Measurements from ENCODE around the gene CCR3. TPM values are rescaled to one million over a fixed set of nuclear protein-coding genes. Genes with fewer than 3 reads are reported as not detected.

The CCR3 gene
- total RNA-seq, 1 donor from 2014 or later: not detected

- no peak for TF ChIP-seq CTCF (IDR thresholded peaks at IDR 0.05; ENCODE audit: unreplicated experiment)
Observed at GRCh38 chr3:46213201-46213600, 29.1 kb upstream of the CCR3 start.

GRCh38 chr3:46214751-46215352 lies 27.4 kb upstream of the CCR3 start:
- Mint-ChIP-seq H3K4me1 (no peaks in the 10 kb centered on the region), H3K9me3 (peaks cover 20% of the 10 kb centered on the region), H3K36me3 (no peaks in the 10 kb centered on the region), H3K4me3 (no peak overlapping the region), H3K27me3 (ENCODE audit: low read depth) (peaks cover 13% of the 10 kb centered on the region), H3K27ac (no peak overlapping the region)
- no peak for DNase-seq (ENCODE audit: low spot score in 2 of 2, unreplicated experiment in 2 of 2)
- TF ChIP-seq CTCF (IDR thresholded peaks at IDR 0.05; ENCODE audit: unreplicated experiment): no peak

More at GRCh38 chr3:46213201-46213600, 29.1 kb upstream of the CCR3 start:
- Mint-ChIP-seq H3K27me3 (ENCODE audit: low read depth) (peaks cover 13% of the 10 kb centered on the region), H3K4me3 (no peak overlapping the region), H3K9me3 (peaks cover 9% of the 10 kb centered on the region), H3K27ac (no peak overlapping the region), H3K36me3 (no peaks in the 10 kb centered on the region), H3K4me1 (no peaks in the 10 kb centered on the region)
- no peak for DNase-seq (ENCODE audit: low spot score in 2 of 2, unreplicated experiment in 2 of 2)

DNA sequence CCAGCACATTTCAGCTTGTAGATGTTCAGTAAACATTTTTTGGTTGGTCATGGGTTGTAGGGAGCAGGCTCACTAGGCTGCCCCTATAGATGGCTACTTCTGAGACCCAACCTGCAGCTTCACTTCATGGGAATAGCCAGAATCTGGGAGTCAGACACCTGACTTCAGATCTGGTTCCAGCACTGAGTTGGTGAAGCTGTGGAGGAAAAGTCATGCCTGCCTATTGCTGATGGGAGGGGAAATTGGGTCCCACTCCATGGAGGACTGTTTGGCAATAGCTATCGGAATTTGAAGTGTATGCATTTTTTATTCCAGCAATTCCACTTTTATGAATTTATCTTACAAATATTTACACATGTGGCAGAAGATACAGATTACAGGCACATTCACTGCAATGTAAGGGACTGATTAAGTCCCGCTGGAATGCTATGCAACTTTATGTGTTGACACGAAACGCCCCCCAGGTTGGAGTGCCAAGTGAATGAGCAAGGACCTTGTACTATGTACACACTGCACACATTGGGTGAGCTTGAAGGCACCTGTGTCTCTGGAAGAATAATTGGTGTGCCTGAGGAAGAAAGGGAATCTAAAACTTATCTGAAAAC lies 26.3 kb upstream of the CCR3 start:
- H3K27ac Mint-ChIP-seq: no peak overlapping the region
- peaks cover 22% of the 10 kb centered on the region for H3K9me3 Mint-ChIP-seq
- no peak for TF ChIP-seq CTCF (IDR thresholded peaks at IDR 0.05; ENCODE audit: unreplicated experiment)
- H3K4me3 Mint-ChIP-seq: no peak overlapping the region
- no peak for DNase-seq (ENCODE audit: low spot score in 2 of 2, unreplicated experiment in 2 of 2)
- peaks cover 15% of the 10 kb centered on the region for H3K27me3 Mint-ChIP-seq (ENCODE audit: low read depth)
- no peaks in the 10 kb centered on the region for H3K4me1 Mint-ChIP-seq
- no peaks in the 10 kb centered on the region for H3K36me3 Mint-ChIP-seq

DNA sequence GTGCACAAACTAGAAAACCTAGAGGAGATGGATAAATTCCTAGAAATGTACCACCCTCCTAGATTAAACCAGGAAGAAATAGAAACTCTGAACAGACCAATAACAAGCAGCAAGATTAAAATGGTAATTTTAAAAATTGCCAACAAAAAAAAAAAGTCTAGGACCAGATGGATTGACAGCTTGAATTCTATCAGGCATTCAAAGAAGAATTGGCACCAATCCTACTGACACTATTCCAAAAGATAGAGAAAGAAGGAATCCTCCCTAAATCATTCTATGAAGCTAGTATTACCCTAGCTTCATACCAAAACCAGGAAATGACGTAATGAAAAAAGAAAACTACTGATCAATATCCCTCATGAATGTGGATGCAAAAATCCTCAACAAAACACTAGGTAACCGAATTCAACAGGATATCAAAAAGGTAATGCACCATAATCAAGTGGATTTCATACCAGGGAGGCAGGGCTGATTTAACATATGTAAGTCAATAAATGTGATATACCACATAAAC lies 24.0 kb upstream of the CCR3 start:
- Mint-ChIP-seq H3K4me3 (no peak overlapping the region), H3K27me3 (ENCODE audit: low read depth) (peaks cover 26% of the 10 kb centered on the region), H3K4me1 (no peaks in the 10 kb centered on the region), H3K9me3 (peaks cover 22% of the 10 kb centered on the region), H3K27ac (no peak overlapping the region), H3K36me3 (no peaks in the 10 kb centered on the region)
- no peak for DNase-seq (ENCODE audit: low spot score in 2 of 2, unreplicated experiment in 2 of 2)
- TF ChIP-seq CTCF (IDR thresholded peaks at IDR 0.05; ENCODE audit: unreplicated experiment): no peak

- H3K9me3 Mint-ChIP-seq: peaks cover 31% of the 10 kb centered on the region
- no peak for TF ChIP-seq CTCF (IDR thresholded peaks at IDR 0.05; ENCODE audit: unreplicated experiment)
Observed at GRCh38 chr3:46221391-46221790, 20.9 kb upstream of the CCR3 start.

More at GRCh38 chr3:46221391-46221790, 20.9 kb upstream of the CCR3 start:
- H3K4me3 Mint-ChIP-seq: no peak overlapping the region
- no peaks in the 10 kb centered on the region for H3K4me1 Mint-ChIP-seq
- H3K27me3 Mint-ChIP-seq (ENCODE audit: low read depth): peaks cover 29% of the 10 kb centered on the region
- DNase-seq (ENCODE audit: low spot score in 2 of 2, unreplicated experiment in 2 of 2): no peak
- H3K27ac Mint-ChIP-seq: no peak overlapping the region
- no peaks in the 10 kb centered on the region for H3K36me3 Mint-ChIP-seq
